ENCODE results near the gene HPS4.

DNA sequence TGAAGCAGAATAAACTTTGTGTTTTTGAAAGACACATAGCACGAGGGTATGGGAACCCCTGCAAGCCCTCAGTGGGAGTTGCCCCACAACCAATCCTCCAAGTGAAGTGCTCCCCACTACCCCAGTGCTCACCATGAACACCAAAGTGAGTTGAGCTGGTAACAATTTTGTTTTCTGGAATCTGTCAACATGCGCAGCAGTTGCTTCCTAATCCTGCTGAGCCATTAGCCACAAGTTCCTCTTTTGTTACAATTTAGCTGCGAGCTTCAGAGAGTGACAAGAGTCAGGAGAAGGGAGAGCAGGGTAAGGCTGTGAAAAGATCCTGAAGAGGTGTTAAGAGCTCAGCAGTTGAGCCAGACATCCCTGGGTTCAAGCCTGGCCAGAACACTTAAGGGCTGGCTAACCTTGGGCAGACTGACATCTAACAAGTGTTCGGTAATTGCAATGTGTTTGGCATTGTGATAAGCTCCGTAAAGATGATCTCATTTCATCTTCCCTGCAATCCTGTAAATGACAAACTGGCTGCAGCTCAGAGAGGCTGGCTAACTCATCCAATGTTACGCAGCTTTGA is 78.6 kb downstream of the HPS4 start:
- TF ChIP-seq, protein P1, sequence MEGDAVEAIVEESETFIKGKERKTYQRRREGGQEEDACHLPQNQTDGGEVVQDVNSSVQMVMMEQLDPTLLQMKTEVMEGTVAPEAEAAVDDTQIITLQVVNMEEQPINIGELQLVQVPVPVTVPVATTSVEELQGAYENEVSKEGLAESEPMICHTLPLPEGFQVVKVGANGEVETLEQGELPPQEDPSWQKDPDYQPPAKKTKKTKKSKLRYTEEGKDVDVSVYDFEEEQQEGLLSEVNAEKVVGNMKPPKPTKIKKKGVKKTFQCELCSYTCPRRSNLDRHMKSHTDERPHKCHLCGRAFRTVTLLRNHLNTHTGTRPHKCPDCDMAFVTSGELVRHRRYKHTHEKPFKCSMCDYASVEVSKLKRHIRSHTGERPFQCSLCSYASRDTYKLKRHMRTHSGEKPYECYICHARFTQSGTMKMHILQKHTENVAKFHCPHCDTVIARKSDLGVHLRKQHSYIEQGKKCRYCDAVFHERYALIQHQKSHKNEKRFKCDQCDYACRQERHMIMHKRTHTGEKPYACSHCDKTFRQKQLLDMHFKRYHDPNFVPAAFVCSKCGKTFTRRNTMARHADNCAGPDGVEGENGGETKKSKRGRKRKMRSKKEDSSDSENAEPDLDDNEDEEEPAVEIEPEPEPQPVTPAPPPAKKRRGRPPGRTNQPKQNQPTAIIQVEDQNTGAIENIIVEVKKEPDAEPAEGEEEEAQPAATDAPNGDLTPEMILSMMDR (IDR thresholded peaks at IDR 0.05): no peak
- no peak for TF ChIP-seq POLR2A (IDR thresholded peaks at IDR 0.05)

All from heart left ventricle (tissue), 13 donors.